HepG2 (cell line): ENCODE data around the gene CDC14A. TPM values are rescaled to one million over a fixed set of nuclear protein-coding genes. Genes with fewer than 3 reads are reported as not detected.

ENCODE experiments used
- ATAC-seq: fragments of 200-7000 bp; cut with Tn5 transposase; 3 replicates; pipeline ENCODE4 v1.9.1; 2020; ENCODE audit warnings: mild to moderate bottlenecking, moderate library complexity
- BruUV-seq: library from RNA; stranded (reverse); fragments of 400-500 nt; replicated peaks from 2 replicates; lab custom pipeline; 2021; lab: Mats Ljungman, UMichigan
- CTCF ChIA-PET: fragments of 300-600 bp; formaldehyde crosslinking; extraction: SDS; loops from one replicate; lab custom pipeline; 2021; ENCODE audit warnings: low total read pairs, inconsistent platforms, low intra/inter-chr PET ratio; lab: Yijun Ruan, JAX
- POLR2A ChIA-PET: fragments of 350-600 bp; sonication (Branson Sonifier 250); formaldehyde crosslinking; loops from one replicate; lab custom pipeline; 2020; ENCODE audit warnings: antibody characterized with exemption, inconsistent platforms; lab: Yijun Ruan, JAX
- DNase-seq: peaks from one replicate; pipeline ENCODE4 v3.0.0-alpha.2; 2015; ENCODE audit warnings: low spot score
- FAIRE-seq: peaks from 3 replicates; lab custom pipeline; 2011; peaks lifted over from hg19 to GRCh38; lab: Jason Lieb, UNC
- H2AFZ ChIP-seq: one replicate; pipeline ENCODE4 v1.6.1; 2011; ENCODE audit warnings: low read length, inconsistent platforms
- H3K27ac ChIP-seq: fragments of 300-600 bp; 3 replicates; pipeline ENCODE4 v1.8.0; 2011; ENCODE audit warnings: mixed run types, mild to moderate bottlenecking, mixed read lengths, low read length, inconsistent platforms; ENCODE audit not compliant: insufficient read depth; ENCODE audit errors: extremely low read length
- H3K27me3 ChIP-seq, 2 experiments: fragments of 200-600 bp in 1 of 2; 2 replicates in 1 of 2; 3 replicates in 1 of 2; pipeline versions ENCODE4 v1.6.0 to v1.8.0; 2011; ENCODE audit warnings: low read length in 2 of 2, mild to moderate bottlenecking in 2 of 2, moderate library complexity in 2 of 2, inconsistent platforms in 1 of 2; ENCODE audit not compliant: insufficient read depth in 2 of 2, control insufficient read depth in 1 of 2
- H3K36me3 ChIP-seq, 2 experiments: fragments of 200-600 bp in 1 of 2; replicated peaks in 1 of 2; 2 replicates in 1 of 2; 3 replicates in 1 of 2; pipeline versions ENCODE4 v1.5.1 to v1.8.0; 2011; ENCODE audit warnings: low read length in 2 of 2, inconsistent platforms in 1 of 2; ENCODE audit not compliant: insufficient read depth in 2 of 2, control insufficient read depth in 1 of 2
- H3K4me1 ChIP-seq: 2 replicates; pipeline ENCODE4 v1.5.1; 2012; ENCODE audit warnings: low read length, inconsistent platforms; ENCODE audit not compliant: insufficient read depth
- H3K4me2 ChIP-seq: 2 replicates; pipeline ENCODE4 v1.6.0; 2011; ENCODE audit warnings: low read depth, low read length, inconsistent platforms
- H3K4me3 ChIP-seq, 3 experiments: fragments of 200-600 bp in 1 of 3; sonication (generic), shearing (Covaris generic) in 1 of 3; replicated peaks in 1 of 3; 2 replicates each; pipeline ENCODE4 v1.5.1; 2011 to 2016; ENCODE audit warnings: low read length in 3 of 3, inconsistent platforms in 2 of 3, low read depth in 2 of 3, mild to moderate bottlenecking in 2 of 3, control low read depth in 1 of 3, mixed read lengths in 1 of 3; ENCODE audit not compliant: insufficient read depth in 1 of 3
- H3K79me2 ChIP-seq: one replicate; pipeline ENCODE4 v1.6.1; 2011; ENCODE audit warnings: low read length, inconsistent platforms; ENCODE audit not compliant: insufficient read depth
- H3K9ac ChIP-seq: 2 replicates; pipeline ENCODE4 v1.6.0; 2011; ENCODE audit warnings: mild to moderate bottlenecking, low read depth, low read length, inconsistent platforms; ENCODE audit not compliant: insufficient read depth
- H3K9me3 ChIP-seq: 2 replicates; pipeline ENCODE4 v1.5.1; 2012; ENCODE audit warnings: mild to moderate bottlenecking, low read length
- H4K20me1 ChIP-seq: 2 replicates; pipeline ENCODE4 v1.6.0; 2011; ENCODE audit warnings: inconsistent platforms, mild to moderate bottlenecking, low read length, moderate library complexity; ENCODE audit not compliant: insufficient read depth
- ELF3 ChIP-seq: IDR thresholded peaks from 2 replicates; pipeline ENCODE4 v1.6.1; 2016; ENCODE audit warnings: missing genetic modification reagents, missing compliant biosample characterization
- FOXA1 ChIP-seq, 2 experiments: fragments of 450-650 bp in 1 of 2; sonication (generic) in 1 of 2; formaldehyde crosslinking in 1 of 2; IDR thresholded peaks; 2 replicates each; pipeline versions ENCODE4 v1.4.0 to v1.6.1; 2016 to 2020; ENCODE audit warnings: missing genetic modification reagents in 1 of 2
- HMGA1 ChIP-seq: sonication (generic); formaldehyde crosslinking; conservative IDR thresholded peaks from 2 replicates; pipeline ENCODE4 v1.4.0; 2020; ENCODE audit warnings: missing genetic modification reagents
- HOXA9 ChIP-seq: sonication (generic); formaldehyde crosslinking; IDR thresholded peaks from 2 replicates; pipeline ENCODE4 v1.8.1; 2022; ENCODE audit warnings: missing genetic modification reagents, mild to moderate bottlenecking, moderate library complexity, borderline replicate concordance
- JUNB ChIP-seq: sonication (generic); formaldehyde crosslinking; IDR thresholded peaks from 2 replicates; pipeline ENCODE4 v1.8.0; 2022; ENCODE audit warnings: missing genetic modification reagents, mild to moderate bottlenecking, borderline replicate concordance
- MZF1 ChIP-seq: sonication (generic); formaldehyde crosslinking; IDR thresholded peaks from 2 replicates; pipeline ENCODE4 v1.8.1; 2023; ENCODE audit warnings: mild to moderate bottlenecking, missing genetic modification reagents, borderline replicate concordance
- PHF5A ChIP-seq: IDR thresholded peaks from one replicate; pipeline ENCODE4 v1.6.1; 2018; ENCODE audit warnings: low read depth, missing genetic modification reagents; ENCODE audit not compliant: unreplicated experiment
- SCMH1 ChIP-seq: sonication (generic); formaldehyde crosslinking; IDR thresholded peaks from 2 replicates; pipeline ENCODE4 v1.9.0; 2021; ENCODE audit warnings: missing genetic modification reagents, mild to moderate bottlenecking, borderline replicate concordance
- THAP11 ChIP-seq: IDR thresholded peaks from 2 replicates; pipeline ENCODE4 v1.6.1; 2016; ENCODE audit warnings: missing biosample characterization, missing genetic modification reagents
- ZNF280B ChIP-seq: sonication (generic); formaldehyde crosslinking; IDR thresholded peaks from 2 replicates; pipeline ENCODE4 v1.5.0; 2020; ENCODE audit warnings: missing genetic modification reagents, mild to moderate bottlenecking, borderline replicate concordance
- ZNF354B ChIP-seq: sonication (generic); formaldehyde crosslinking; IDR thresholded peaks from 2 replicates; pipeline ENCODE4 v1.8.0; 2022; ENCODE audit warnings: mild to moderate bottlenecking, missing genetic modification reagents
- ZNF484 ChIP-seq: sonication (generic); formaldehyde crosslinking; IDR thresholded peaks from 2 replicates; pipeline ENCODE4 v1.5.1; 2020; ENCODE audit warnings: mild to moderate bottlenecking, low read depth, missing genetic modification reagents, borderline replicate concordance
- ZNF567 ChIP-seq: sonication (generic); formaldehyde crosslinking; IDR thresholded peaks from 2 replicates; pipeline ENCODE4 v1.8.1; 2023; ENCODE audit warnings: mild to moderate bottlenecking, missing genetic modification reagents, borderline replicate concordance
- ZNF629 ChIP-seq: sonication (generic); formaldehyde crosslinking; conservative IDR thresholded peaks from 2 replicates; pipeline ENCODE4 v1.5.0; 2020; ENCODE audit warnings: missing genetic modification reagents
- ZNF7 ChIP-seq: IDR thresholded peaks from 2 replicates; pipeline ENCODE4 v1.6.1; 2016; ENCODE audit warnings: missing biosample characterization, missing genetic modification reagents
- WGBS: methylation state at CpG from one replicate; pipeline ENCODE4 v1.1.6; 2017; ENCODE audit warnings: low lambda C conversion rate; 5-methylcytosine and 5-hydroxymethylcytosine counted together
- in situ Hi-C: cut with HindIII; loops from 2 replicates; pipeline ENCODE4 v1.10.0; 2017; ENCODE audit warnings: low pct_unique_long_range_greater_than_20kb; ENCODE audit not compliant: extremely low pct_ligation_motif_present
- intact Hi-C: fragments of 100-400 bp; cut with micrococcal nuclease; formaldehyde crosslinking; loops from one replicate; pipeline ENCODE4 v1.10.0; 2022; ENCODE audit not compliant: unreplicated experiment
- polyA plus RNA-seq, 8 experiments: library from polyadenylated mRNA; depleted of rRNA in 3 of 8; stranded (reverse) in 7 of 8; unstranded in 1 of 8; fragments of >200 nt; fragmentation: Illumina TruSeq in 4 of 8; extraction: Trizol in 4 of 8; gene quantifications; 2 replicates each; pipeline versions ENCODE4 v1.2.1 to v1.2.3, GENCODE V29; 2011 to 2016; ENCODE audit warnings: low read depth in 4 of 8, missing spikeins in 1 of 8, mixed read lengths in 1 of 8; ENCODE audit not compliant: insufficient read depth in 1 of 8
- total RNA-seq, 5 experiments: library from RNA; depleted of rRNA; stranded (reverse); fragments of >200 nt; fragmentation: Illumina TruSeq; extraction: Trizol; gene quantifications; 2 replicates each; pipeline ENCODE4 v1.2.3, GENCODE V29; 2016; ENCODE audit warnings: low read depth in 1 of 5
- TF ChIP-seq, protein P1 (sequence below): fragments of 450-650 bp; IDR thresholded peaks from 2 replicates; pipeline ENCODE4 v1.6.1; 2017; ENCODE audit warnings: mild to moderate bottlenecking
- TF ChIP-seq, protein P2 (sequence below): IDR thresholded peaks from 2 replicates; pipeline ENCODE4 v1.6.1; 2016; ENCODE audit warnings: missing compliant biosample characterization, missing genetic modification reagents, borderline replicate concordance
- TF ChIP-seq, protein P3 (sequence below): sonication (generic); formaldehyde crosslinking; IDR thresholded peaks from 2 replicates; pipeline ENCODE4 v1.5.0; 2020; ENCODE audit warnings: missing genetic modification reagents, mild to moderate bottlenecking, borderline replicate concordance

CDC14A gene
- total and polyA plus RNA-seq, 2 of the 13 experiments (the other 11 are each of a cell fraction or from before 2014, with no cell fraction given), result 2.8 to 4.9 TPM

GRCh38 chr1:100433563-100433962 lies 81.3 kb downstream of the CDC14A start:
- no peak overlapping the region for H3K4me2 ChIP-seq
- FAIRE-seq, result no peak
- TF ChIP-seq JUNB (no peak), MZF1 (CRISPR knock-in tag) (no peak), ZNF7 (CRISPR knock-in tag) (no peak), SCMH1 (CRISPR knock-in tag) (no peak), ZNF629 (CRISPR knock-in tag) (no peak), THAP11 (CRISPR knock-in tag) (no peak), FOXA1 (IDR thresholded peaks at IDR 0.05) (no peak), FOXA1 (CRISPR knock-in tag; IDR thresholded peaks at IDR 0.05) (no peak), HOXA9 (CRISPR knock-in tag) (no peak), ZNF354B (no peak), ZNF484 (no peak), ZNF567 (CRISPR knock-in tag) (no peak), ZNF280B (CRISPR knock-in tag) (no peak), ELF3 (no peak), PHF5A (CRISPR knock-in tag) (no peak), HMGA1 (CRISPR knock-in tag) (no peak)
- TF ChIP-seq, protein P1, sequence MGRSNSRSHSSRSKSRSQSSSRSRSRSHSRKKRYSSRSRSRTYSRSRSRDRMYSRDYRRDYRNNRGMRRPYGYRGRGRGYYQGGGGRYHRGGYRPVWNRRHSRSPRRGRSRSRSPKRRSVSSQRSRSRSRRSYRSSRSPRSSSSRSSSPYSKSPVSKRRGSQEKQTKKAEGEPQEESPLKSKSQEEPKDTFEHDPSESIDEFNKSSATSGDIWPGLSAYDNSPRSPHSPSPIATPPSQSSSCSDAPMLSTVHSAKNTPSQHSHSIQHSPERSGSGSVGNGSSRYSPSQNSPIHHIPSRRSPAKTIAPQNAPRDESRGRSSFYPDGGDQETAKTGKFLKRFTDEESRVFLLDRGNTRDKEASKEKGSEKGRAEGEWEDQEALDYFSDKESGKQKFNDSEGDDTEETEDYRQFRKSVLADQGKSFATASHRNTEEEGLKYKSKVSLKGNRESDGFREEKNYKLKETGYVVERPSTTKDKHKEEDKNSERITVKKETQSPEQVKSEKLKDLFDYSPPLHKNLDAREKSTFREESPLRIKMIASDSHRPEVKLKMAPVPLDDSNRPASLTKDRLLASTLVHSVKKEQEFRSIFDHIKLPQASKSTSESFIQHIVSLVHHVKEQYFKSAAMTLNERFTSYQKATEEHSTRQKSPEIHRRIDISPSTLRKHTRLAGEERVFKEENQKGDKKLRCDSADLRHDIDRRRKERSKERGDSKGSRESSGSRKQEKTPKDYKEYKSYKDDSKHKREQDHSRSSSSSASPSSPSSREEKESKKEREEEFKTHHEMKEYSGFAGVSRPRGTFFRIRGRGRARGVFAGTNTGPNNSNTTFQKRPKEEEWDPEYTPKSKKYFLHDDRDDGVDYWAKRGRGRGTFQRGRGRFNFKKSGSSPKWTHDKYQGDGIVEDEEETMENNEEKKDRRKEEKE, result no peak
- TF ChIP-seq, protein P2, sequence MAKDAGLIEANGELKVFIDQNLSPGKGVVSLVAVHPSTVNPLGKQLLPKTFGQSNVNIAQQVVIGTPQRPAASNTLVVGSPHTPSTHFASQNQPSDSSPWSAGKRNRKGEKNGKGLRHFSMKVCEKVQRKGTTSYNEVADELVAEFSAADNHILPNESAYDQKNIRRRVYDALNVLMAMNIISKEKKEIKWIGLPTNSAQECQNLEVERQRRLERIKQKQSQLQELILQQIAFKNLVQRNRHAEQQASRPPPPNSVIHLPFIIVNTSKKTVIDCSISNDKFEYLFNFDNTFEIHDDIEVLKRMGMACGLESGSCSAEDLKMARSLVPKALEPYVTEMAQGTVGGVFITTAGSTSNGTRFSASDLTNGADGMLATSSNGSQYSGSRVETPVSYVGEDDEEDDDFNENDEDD, result no peak
- TF ChIP-seq, protein P3, sequence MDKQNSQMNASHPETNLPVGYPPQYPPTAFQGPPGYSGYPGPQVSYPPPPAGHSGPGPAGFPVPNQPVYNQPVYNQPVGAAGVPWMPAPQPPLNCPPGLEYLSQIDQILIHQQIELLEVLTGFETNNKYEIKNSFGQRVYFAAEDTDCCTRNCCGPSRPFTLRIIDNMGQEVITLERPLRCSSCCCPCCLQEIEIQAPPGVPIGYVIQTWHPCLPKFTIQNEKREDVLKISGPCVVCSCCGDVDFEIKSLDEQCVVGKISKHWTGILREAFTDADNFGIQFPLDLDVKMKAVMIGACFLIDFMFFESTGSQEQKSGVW (CRISPR knock-in tag), result no peak
- TF ChIP-seq, all 625 proteins: peak for 0
- no peaks in the 10 kb centered on the region for H3K36me3 ChIP-seq
- no peaks in the 10 kb centered on the region for H3K79me2 ChIP-seq
- H4K20me1 ChIP-seq, result no peaks in the 10 kb centered on the region
- no TSS peak for BruUV-seq
- H3K4me1 ChIP-seq, result no peaks in the 10 kb centered on the region
- ChIA-PET POLR2A (no interaction called here), CTCF (no interaction called here)
- no peak overlapping the region for H3K4me3 ChIP-seq
- no peaks in the 10 kb centered on the region for H3K27me3 ChIP-seq
- no peak overlapping the region for H2AFZ ChIP-seq
- H3K27ac ChIP-seq, result no peak overlapping the region
- intact Hi-C loops, result no loop called here
- ATAC-seq (no peak), DNase-seq (no peak)
- no peaks in the 10 kb centered on the region for H3K9me3 ChIP-seq
- 96% methylated on average over 1 of the region's 1 CpG for WGBS
- H3K9ac ChIP-seq, result no peak overlapping the region
- in situ Hi-C loops, result no loop called here
